Activated CD8-positive, alpha-beta memory T cell treated with anti-CD3 and anti-CD28 coated beads, Interleukin-2, amount 10 ng/mL, durations not matched to agents 7 days and 5 days (primary cell): ENCODE data around the gene GRM3. TPM values are rescaled to one million over a fixed set of nuclear protein-coding genes. Genes with fewer than 3 reads are reported as not detected.

Source experiments
- ATAC-seq: fragments of 150-1000 bp; cut with Tn5 transposase; one replicate; pipeline ENCODE4 v1.10.0; 2021; ENCODE audit warnings: moderate library complexity
- CTCF ChIA-PET: fragments of 350-600 bp; sonication (Branson Sonifier 250); formaldehyde crosslinking; loops from one replicate; lab custom pipeline; 2021; ENCODE audit warnings: antibody characterized with exemption; lab: Charles Lee
- DNase-seq: peaks from one replicate; pipeline ENCODE4 v3.0.0-alpha.2; 2020
- H3K27ac Mint-ChIP-seq: one replicate; pipeline ENCODE4 v1.8.0; 2021; ENCODE audit warnings: mild to moderate bottlenecking, mixed read lengths
- H3K27me3 Mint-ChIP-seq: one replicate; pipeline ENCODE4 v1.8.0; 2021; ENCODE audit warnings: mixed read lengths
- H3K36me3 Mint-ChIP-seq: one replicate; pipeline ENCODE4 v1.8.0; 2021; ENCODE audit warnings: mild to moderate bottlenecking, mixed read lengths
- H3K4me1 Mint-ChIP-seq: one replicate; pipeline ENCODE4 v1.8.0; 2021; ENCODE audit warnings: mixed read lengths
- H3K4me3 Mint-ChIP-seq: one replicate; pipeline ENCODE4 v1.8.0; 2021; ENCODE audit warnings: mild to moderate bottlenecking, moderate library complexity, mixed read lengths
- H3K9me3 Mint-ChIP-seq: one replicate; pipeline ENCODE4 v1.8.0; 2022; ENCODE audit warnings: low read depth, mixed read lengths
- total RNA-seq, 2 experiments: library from RNA; stranded (reverse); gene quantifications; one replicate each; pipeline ENCODE4 v1.2.3, GENCODE V29; 2021

The GRM3 gene
- total RNA-seq, 2 experiments from 2014 or later, result not detected

GRCh38 chr7:86747698-86748097, 104.0 kb downstream of the GRM3 start:
- DNase-seq (no peak), ATAC-seq (no peak)
- H3K9me3 Mint-ChIP-seq, result no peaks in the 10 kb centered on the region
- no peak overlapping the region for H3K27ac Mint-ChIP-seq
- no peak overlapping the region for H3K4me3 Mint-ChIP-seq
- no peaks in the 10 kb centered on the region for H3K27me3 Mint-ChIP-seq
- CTCF ChIA-PET, result no interaction called here
- no peaks in the 10 kb centered on the region for H3K4me1 Mint-ChIP-seq
- H3K36me3 Mint-ChIP-seq, result no peaks in the 10 kb centered on the region

- no peaks in the 10 kb centered on the region for H3K9me3 Mint-ChIP-seq
- H3K4me1 Mint-ChIP-seq, result no peaks in the 10 kb centered on the region
- ATAC-seq (no peak), DNase-seq (no peak)
- no peaks in the 10 kb centered on the region for H3K27me3 Mint-ChIP-seq
- H3K27ac Mint-ChIP-seq, result no peak overlapping the region
- H3K36me3 Mint-ChIP-seq, result no peaks in the 10 kb centered on the region
- CTCF ChIA-PET, result no interaction called here
- H3K4me3 Mint-ChIP-seq, result no peak overlapping the region
These were observed 104.5 kb downstream of the GRM3 start for GRCh38 chr7:86748201-86748600.

- H3K27ac Mint-ChIP-seq, result no peak overlapping the region
- H3K9me3 Mint-ChIP-seq, result no peaks in the 10 kb centered on the region
- DNase-seq (no peak), ATAC-seq (no peak)
- no peak overlapping the region for H3K4me3 Mint-ChIP-seq
- H3K27me3 Mint-ChIP-seq, result no peaks in the 10 kb centered on the region
- no peaks in the 10 kb centered on the region for H3K4me1 Mint-ChIP-seq
- no peaks in the 10 kb centered on the region for H3K36me3 Mint-ChIP-seq
- CTCF ChIA-PET, result no interaction called here
These were observed 105.4 kb downstream of the GRM3 start for GRCh38 chr7:86748843-86749719.

GRCh38 chr7:86749741-86750665, 106.3 kb downstream of the GRM3 start:
- DNase-seq, result no peak
- no peaks in the 10 kb centered on the region for H3K4me1 Mint-ChIP-seq
- no peak overlapping the region for H3K27ac Mint-ChIP-seq
- CTCF ChIA-PET, result no interaction called here
- H3K36me3 Mint-ChIP-seq, result no peaks in the 10 kb centered on the region
- no peak for ATAC-seq
- no peak overlapping the region for H3K4me3 Mint-ChIP-seq
- H3K27me3 Mint-ChIP-seq, result no peaks in the 10 kb centered on the region
- no peaks in the 10 kb centered on the region for H3K9me3 Mint-ChIP-seq

- ATAC-seq (no peak), DNase-seq (no peak)
- Mint-ChIP-seq H3K27me3 (peaks cover 4% of the 10 kb centered on the region), H3K4me3 (no peak overlapping the region), H3K36me3 (no peaks in the 10 kb centered on the region), H3K4me1 (no peaks in the 10 kb centered on the region), H3K9me3 (no peaks in the 10 kb centered on the region), H3K27ac (no peak overlapping the region)
- CTCF ChIA-PET, result no interaction called here
These were observed 116.5 kb downstream of the GRM3 start for GRCh38 chr7:86760236-86760635.

GRCh38 chr7:86762129-86762528, 118.4 kb downstream of the GRM3 start:
- Mint-ChIP-seq H3K36me3 (no peaks in the 10 kb centered on the region), H3K27me3 (no peaks in the 10 kb centered on the region), H3K4me3 (no peak overlapping the region), H3K9me3 (no peaks in the 10 kb centered on the region), H3K27ac (no peak overlapping the region), H3K4me1 (no peaks in the 10 kb centered on the region)
- CTCF ChIA-PET, result no interaction called here
- DNase-seq, result no peak
- no peak for ATAC-seq

- no peak overlapping the region for H3K4me3 Mint-ChIP-seq
These were observed 122.2 kb downstream of the GRM3 start for GRCh38 chr7:86765931-86766330.

GRCh38 chr7:86768394-86768793, 124.7 kb downstream of the GRM3 start:
- no peak for ATAC-seq
- no peaks in the 10 kb centered on the region for H3K36me3 Mint-ChIP-seq
- H3K27ac Mint-ChIP-seq, result no peak overlapping the region
- H3K9me3 Mint-ChIP-seq, result no peaks in the 10 kb centered on the region
- CTCF ChIA-PET, result no interaction called here
- H3K4me3 Mint-ChIP-seq, result no peak overlapping the region
- H3K27me3 Mint-ChIP-seq, result no peaks in the 10 kb centered on the region
- DNase-seq, result no peak
- no peaks in the 10 kb centered on the region for H3K4me1 Mint-ChIP-seq

More at GRCh38 chr7:86765931-86766330, 122.2 kb downstream of the GRM3 start:
- no peak overlapping the region for H3K27ac Mint-ChIP-seq
- no peaks in the 10 kb centered on the region for H3K4me1 Mint-ChIP-seq
- no peaks in the 10 kb centered on the region for H3K9me3 Mint-ChIP-seq
- CTCF ChIA-PET, result no interaction called here
- no peaks in the 10 kb centered on the region for H3K27me3 Mint-ChIP-seq
- no peaks in the 10 kb centered on the region for H3K36me3 Mint-ChIP-seq
- DNase-seq (no peak), ATAC-seq (no peak)

- Mint-ChIP-seq H3K36me3 (no peaks in the 10 kb centered on the region), H3K4me1 (no peaks in the 10 kb centered on the region), H3K9me3 (no peaks in the 10 kb centered on the region), H3K27ac (no peak overlapping the region), H3K27me3 (no peaks in the 10 kb centered on the region), H3K4me3 (no peak overlapping the region)
- ATAC-seq (no peak), DNase-seq (no peak)
- CTCF ChIA-PET, result no interaction called here
These were observed 125.5 kb downstream of the GRM3 start for GRCh38 chr7:86768967-86769760.

- DNase-seq (no peak), ATAC-seq (no peak)
- Mint-ChIP-seq H3K27ac (no peak overlapping the region), H3K4me3 (no peak overlapping the region), H3K9me3 (no peaks in the 10 kb centered on the region), H3K36me3 (no peaks in the 10 kb centered on the region), H3K27me3 (no peaks in the 10 kb centered on the region), H3K4me1 (no peaks in the 10 kb centered on the region)
- CTCF ChIA-PET, result no interaction called here
These were observed 129.6 kb downstream of the GRM3 start for GRCh38 chr7:86773309-86773708.

GRCh38 chr7:86775203-86775602, 131.5 kb downstream of the GRM3 start:
- H3K27ac Mint-ChIP-seq, result no peak overlapping the region
- DNase-seq, result no peak
- no peaks in the 10 kb centered on the region for H3K9me3 Mint-ChIP-seq
- no peak for ATAC-seq
- no peak overlapping the region for H3K4me3 Mint-ChIP-seq
- no peaks in the 10 kb centered on the region for H3K27me3 Mint-ChIP-seq
- CTCF ChIA-PET, result interaction anchor here (0.8 kb wide), 1 partner anchor 12 kb away, joined by 3 read pairs; no protein-coding TSS in a partner anchor
- no peaks in the 10 kb centered on the region for H3K36me3 Mint-ChIP-seq
- H3K4me1 Mint-ChIP-seq, result no peaks in the 10 kb centered on the region

GRCh38 chr7:86776136-86776535, 132.4 kb downstream of the GRM3 start:
- DNase-seq (no peak), ATAC-seq (no peak)
- Mint-ChIP-seq H3K27me3 (no peaks in the 10 kb centered on the region), H3K4me1 (no peaks in the 10 kb centered on the region), H3K27ac (no peak overlapping the region), H3K4me3 (no peak overlapping the region), H3K36me3 (no peaks in the 10 kb centered on the region), H3K9me3 (no peaks in the 10 kb centered on the region)
- CTCF ChIA-PET, result no interaction called here

- Mint-ChIP-seq H3K27ac (no peak overlapping the region), H3K4me1 (no peaks in the 10 kb centered on the region), H3K36me3 (no peaks in the 10 kb centered on the region), H3K4me3 (no peak overlapping the region), H3K9me3 (no peaks in the 10 kb centered on the region), H3K27me3 (no peaks in the 10 kb centered on the region)
- CTCF ChIA-PET, result no interaction called here
- ATAC-seq (no peak), DNase-seq (no peak)
These were observed 134.6 kb downstream of the GRM3 start for GRCh38 chr7:86778271-86778670.
